Upper lobe of left lung (tissue), 4 donors: Measurements from ENCODE around the gene NAMPT.

Experiments
- CTCF ChIP-seq, 6 experiments: fragments of 450-650 bp in 4 of 6; fragments of 200-600 bp in 2 of 6; sonication (generic) in 2 of 6; IDR thresholded peaks; one replicate each; pipeline ENCODE4 v1.5.1; 2016 to 2019; ENCODE audit warnings: antibody characterized with exemption in 6 of 6
- EP300 ChIP-seq, 4 donors: sonication (generic); formaldehyde crosslinking; IDR thresholded peaks; one replicate each; pipeline ENCODE4 v1.5.1; 2017; ENCODE audit warnings: antibody characterized with exemption in 4 of 4, control low read depth in 2 of 4

DNA sequence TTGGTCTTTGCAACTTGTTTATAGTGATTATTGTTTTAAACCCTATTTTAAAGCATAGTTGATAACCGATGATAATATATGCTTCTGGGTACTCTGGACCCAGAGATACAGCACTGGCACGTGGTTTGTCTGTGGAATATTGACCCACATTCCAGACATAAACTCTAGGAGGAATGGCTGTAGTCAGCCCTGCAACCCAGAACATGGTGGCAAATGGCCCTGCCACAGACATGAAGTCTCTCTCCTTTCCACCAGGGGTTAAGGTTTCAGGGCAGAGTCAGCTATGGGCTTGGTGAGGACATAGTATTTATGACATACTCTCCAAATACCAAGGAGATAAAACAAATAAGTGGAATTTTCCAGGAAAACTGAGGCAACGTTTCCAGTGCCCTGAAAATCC lies 83.6 kb downstream of the NAMPT start:
- no peak for TF ChIP-seq EP300 (IDR thresholded peaks at IDR 0.05)
- no peak for TF ChIP-seq CTCF (IDR thresholded peaks at IDR 0.05)
